GM18858 (cell line): ENCODE measurements around the gene CETN3.
"Not testable (repeated sequence)": the region's sequence is repeated elsewhere in the genome, so short reads cannot be mapped to it uniquely, and the experiment has no call there.

Experiments
- ATAC-seq: cut with Tn5 transposase; IDR thresholded peaks from one replicate; pipeline ENCODE4 v1.9.1; 2021; ENCODE audit not compliant: unreplicated experiment

Gene CETN3

GRCh38 chr5:90384389-90384788, 25.2 kb downstream of the CETN3 start:
- no peak for ATAC-seq

- no peak for ATAC-seq
Measured at GRCh38 chr5:90383903-90384302, 25.7 kb downstream of the CETN3 start.

- ATAC-seq: no peak
Measured at GRCh38 chr5:90381213-90381929, 28.2 kb downstream of the CETN3 start.

- ATAC-seq: no peak
Measured at GRCh38 chr5:90379652-90380051, 29.9 kb downstream of the CETN3 start.

GRCh38 chr5:90378752-90379151, 30.8 kb downstream of the CETN3 start:
- no peak for ATAC-seq

GRCh38 chr5:90371269-90371668, 38.3 kb downstream of the CETN3 start:
- ATAC-seq: not testable (repeated sequence)

- no peak for ATAC-seq
Measured at GRCh38 chr5:90368454-90369246, 40.9 kb downstream of the CETN3 start.

GRCh38 chr5:90367879-90368278, 41.7 kb downstream of the CETN3 start:
- no peak for ATAC-seq

- no peak for ATAC-seq
Measured at GRCh38 chr5:90366948-90367347, 42.6 kb downstream of the CETN3 start.

- no peak for ATAC-seq
Measured at GRCh38 chr5:90365328-90365727, 44.2 kb downstream of the CETN3 start.

- no peak for ATAC-seq
Measured at GRCh38 chr5:90359073-90359920, 50.3 kb downstream of the CETN3 start.

- ATAC-seq: no peak
Measured at GRCh38 chr5:90356622-90357021, 52.9 kb downstream of the CETN3 start.

- ATAC-seq: no peak
Measured at GRCh38 chr5:90356176-90356575, 53.4 kb downstream of the CETN3 start.

- no peak for ATAC-seq
Measured at GRCh38 chr5:90355635-90356034, 53.9 kb downstream of the CETN3 start.

- peak; percentile 81 for ATAC-seq
Measured at GRCh38 chr5:90353254-90353653, 56.3 kb downstream of the CETN3 start.

GRCh38 chr5:90351101-90351500, 58.5 kb downstream of the CETN3 start:
- ATAC-seq: no peak

- peak; percentile 65 for ATAC-seq
Measured at GRCh38 chr5:90347462-90347861, 62.1 kb downstream of the CETN3 start.

- no peak for ATAC-seq
Measured at GRCh38 chr5:90345684-90346083, 63.9 kb downstream of the CETN3 start.

GRCh38 chr5:90344689-90345088, 64.9 kb downstream of the CETN3 start:
- ATAC-seq: no peak

GRCh38 chr5:90343731-90344130, 65.8 kb downstream of the CETN3 start:
- ATAC-seq: not testable (repeated sequence)

GRCh38 chr5:90342576-90342975, 67.0 kb downstream of the CETN3 start:
- no peak for ATAC-seq
